Endodermal cell (in vitro differentiated cells): ENCODE measurements around the gene HOATZ. TPM values are rescaled to one million over a fixed set of nuclear protein-coding genes. Genes with fewer than 3 reads are reported as not detected.

Source experiments
- DNase-seq: peaks from one replicate; pipeline ENCODE4 v3.0.0-alpha.2; 2017
- H3K27ac ChIP-seq: 2 replicates; pipeline ENCODE4 v1.5.1; 2013; ENCODE audit warnings: mild to moderate bottlenecking, low read depth, low read length, moderate library complexity
- H3K27me3 ChIP-seq: 2 replicates; pipeline ENCODE4 v1.6.1; 2013; ENCODE audit warnings: mild to moderate bottlenecking, low read length, moderate library complexity; ENCODE audit not compliant: insufficient read depth, control insufficient read depth, poor library complexity, severe bottlenecking
- H3K36me3 ChIP-seq: 2 replicates; pipeline ENCODE4 v1.7.0; 2013; ENCODE audit warnings: mild to moderate bottlenecking, low read length, moderate library complexity; ENCODE audit not compliant: control insufficient read depth, insufficient read depth
- H3K4me1 ChIP-seq: one replicate; pipeline ENCODE4 v1.7.0; 2013; ENCODE audit warnings: low read length; ENCODE audit not compliant: control insufficient read depth, insufficient read depth
- H3K4me3 ChIP-seq: 2 replicates; pipeline ENCODE4 v1.5.1; 2013; ENCODE audit warnings: mild to moderate bottlenecking, low read length, moderate library complexity
- H3K9ac ChIP-seq: 2 replicates; pipeline ENCODE4 v1.6.1; 2013; ENCODE audit warnings: mild to moderate bottlenecking, low read length, moderate library complexity; ENCODE audit not compliant: poor library complexity, severe bottlenecking; ENCODE audit errors: extremely low read depth
- H3K9me3 ChIP-seq: 2 replicates; pipeline ENCODE4 v1.6.1; 2013; ENCODE audit warnings: mild to moderate bottlenecking, low read length, moderate library complexity; ENCODE audit not compliant: control insufficient read depth
- H3K27ac Mint-ChIP-seq: 2 replicates; pipeline ENCODE4 v1.8.0; 2020; ENCODE audit warnings: mixed read lengths
- H3K27me3 Mint-ChIP-seq: 2 replicates; pipeline ENCODE4 v1.8.0; 2021; ENCODE audit warnings: mild to moderate bottlenecking, mixed read lengths; ENCODE audit not compliant: insufficient read depth
- H3K36me3 Mint-ChIP-seq: 2 replicates; pipeline ENCODE4 v1.8.0; 2020; ENCODE audit warnings: low read depth, mixed read lengths
- H3K4me1 Mint-ChIP-seq: 2 replicates; pipeline ENCODE4 v1.8.0; 2020; ENCODE audit warnings: mixed read lengths
- H3K4me3 Mint-ChIP-seq: 2 replicates; pipeline ENCODE4 v1.8.0; 2020; ENCODE audit warnings: mild to moderate bottlenecking, moderate library complexity, mixed read lengths
- H3K9me3 Mint-ChIP-seq: 2 replicates; pipeline ENCODE4 v1.8.0; 2020; ENCODE audit warnings: mild to moderate bottlenecking, mixed read lengths
- WGBS, 2 experiments: methylation state at CpG; one replicate each; pipeline versions ENCODE4 v1.1.5 to v1.1.7; 2013; ENCODE audit warnings: missing lambda C conversion rate in 2 of 2, mixed read lengths in 1 of 2; ENCODE audit not compliant: insufficient coverage in 1 of 2, insufficient read length in 1 of 2; 5-methylcytosine and 5-hydroxymethylcytosine counted together
- total RNA-seq, 2 donors: library from RNA; stranded (reverse); fragmentation: NEBNext Ultra II Directional in 1 of 2; extraction: Animal tissue kit (Norgen Biotek cat#: 25700) in 1 of 2; gene quantifications; 2 replicates in 1 of 2; 3 replicates in 1 of 2; pipeline ENCODE4 v1.2.1, GENCODE V29; 2021
- TF ChIP-seq, protein P1 (sequence below): fragments of 200-600 bp; sonication (generic); conservative IDR thresholded peaks from 2 replicates; pipeline ENCODE4 v1.5.0; 2021; ENCODE audit warnings: antibody characterized with exemption, mild to moderate bottlenecking

Gene HOATZ
- total RNA-seq, 2 donors from 2014 or later: 0.89 TPM; not detected in 1

DNA sequence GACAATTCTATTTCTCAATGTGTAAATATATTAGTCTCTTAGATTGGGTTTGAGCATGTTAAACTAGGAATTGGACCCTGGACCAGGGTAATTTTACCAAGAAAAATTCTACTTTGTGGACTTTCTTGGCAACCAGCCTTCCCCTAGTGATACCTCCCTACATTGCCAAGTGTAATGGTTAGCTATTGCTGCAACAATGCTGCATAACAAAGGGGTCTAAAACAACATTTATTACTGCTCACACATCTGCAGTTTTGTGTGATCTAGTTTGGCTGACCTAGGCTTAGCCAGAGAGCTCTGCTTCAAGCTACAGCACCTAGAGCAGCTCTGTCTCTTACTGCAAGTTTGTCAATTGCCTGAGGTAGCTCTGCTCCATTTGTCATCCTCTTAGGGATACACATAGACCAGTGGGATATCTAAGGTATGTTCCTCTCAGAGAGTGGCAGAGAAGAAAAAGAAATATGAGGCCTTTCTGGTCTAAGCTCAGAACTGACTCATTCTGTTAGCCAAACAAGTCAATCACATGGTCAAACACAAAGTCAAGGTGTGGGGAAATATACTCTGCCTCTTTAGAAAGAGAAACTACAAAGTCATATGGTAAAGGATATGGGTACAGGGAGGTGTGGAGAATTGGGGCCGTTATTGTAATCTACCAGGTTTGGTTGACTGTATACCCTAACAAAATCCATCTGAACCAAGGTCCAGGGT lies 24.0 kb downstream of the HOATZ start:
- DNase-seq: no peak
- H3K9me3 Mint-ChIP-seq: no peaks in the 10 kb centered on the region
- H3K4me1 ChIP-seq: no peaks in the 10 kb centered on the region

DNA sequence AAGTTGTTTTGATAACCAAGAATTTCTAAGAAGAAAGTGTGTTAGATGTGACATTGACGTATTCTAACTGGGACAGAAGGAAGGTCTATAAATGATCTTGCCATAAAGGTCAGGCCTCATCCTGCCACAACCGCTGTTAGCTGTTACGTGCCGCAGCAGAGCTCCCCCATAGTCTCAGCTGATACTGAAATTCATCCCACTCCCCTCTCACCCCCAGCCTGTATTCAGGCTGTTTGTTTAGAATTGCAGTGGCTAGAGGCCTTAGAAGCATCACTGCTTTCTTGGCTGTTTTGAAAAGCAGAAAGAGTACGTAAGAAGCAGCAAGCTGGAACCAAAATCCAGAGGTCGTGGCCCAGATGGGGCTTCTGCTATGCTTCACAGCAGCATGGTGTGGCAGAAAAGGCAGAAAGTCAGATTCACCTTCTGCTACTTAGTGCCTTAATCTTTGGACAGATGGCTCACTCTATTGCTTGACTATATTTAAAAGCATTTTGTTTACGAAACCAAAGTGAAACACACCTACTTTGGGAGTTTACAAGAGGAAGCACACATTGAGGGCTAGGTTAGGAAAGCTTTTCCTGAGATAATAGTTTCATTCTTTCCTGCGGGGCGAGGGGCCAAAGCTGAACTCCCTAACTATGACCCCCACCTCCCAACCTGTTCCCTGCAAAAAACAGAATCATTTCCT lies 25.0 kb downstream of the HOATZ start:
- H3K4me3 Mint-ChIP-seq: peak overlapping the region; percentile 58
- Histone ChIP-seq H3K36me3 (no peaks in the 10 kb centered on the region), H3K9ac (no peak overlapping the region), H3K27ac (no peak overlapping the region), H3K27me3 (peaks cover 96% of the 10 kb centered on the region), H3K4me1 (no peaks in the 10 kb centered on the region), H3K9me3 (peaks cover 6% of the 10 kb centered on the region), H3K4me3 (peak overlapping the region; percentile 77)
- TF ChIP-seq, protein P1, sequence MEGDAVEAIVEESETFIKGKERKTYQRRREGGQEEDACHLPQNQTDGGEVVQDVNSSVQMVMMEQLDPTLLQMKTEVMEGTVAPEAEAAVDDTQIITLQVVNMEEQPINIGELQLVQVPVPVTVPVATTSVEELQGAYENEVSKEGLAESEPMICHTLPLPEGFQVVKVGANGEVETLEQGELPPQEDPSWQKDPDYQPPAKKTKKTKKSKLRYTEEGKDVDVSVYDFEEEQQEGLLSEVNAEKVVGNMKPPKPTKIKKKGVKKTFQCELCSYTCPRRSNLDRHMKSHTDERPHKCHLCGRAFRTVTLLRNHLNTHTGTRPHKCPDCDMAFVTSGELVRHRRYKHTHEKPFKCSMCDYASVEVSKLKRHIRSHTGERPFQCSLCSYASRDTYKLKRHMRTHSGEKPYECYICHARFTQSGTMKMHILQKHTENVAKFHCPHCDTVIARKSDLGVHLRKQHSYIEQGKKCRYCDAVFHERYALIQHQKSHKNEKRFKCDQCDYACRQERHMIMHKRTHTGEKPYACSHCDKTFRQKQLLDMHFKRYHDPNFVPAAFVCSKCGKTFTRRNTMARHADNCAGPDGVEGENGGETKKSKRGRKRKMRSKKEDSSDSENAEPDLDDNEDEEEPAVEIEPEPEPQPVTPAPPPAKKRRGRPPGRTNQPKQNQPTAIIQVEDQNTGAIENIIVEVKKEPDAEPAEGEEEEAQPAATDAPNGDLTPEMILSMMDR: no peak
- no peaks in the 10 kb centered on the region for H3K9me3 Mint-ChIP-seq
- no peak overlapping the region for H3K27ac Mint-ChIP-seq
- H3K4me1 Mint-ChIP-seq: peaks cover 21% of the 10 kb centered on the region
- DNase-seq: no peak
- H3K36me3 Mint-ChIP-seq: no peaks in the 10 kb centered on the region
- WGBS, 2 experiments: 86 to 87% methylated on average over 4 to 9 of the region's 9 CpGs
- H3K27me3 Mint-ChIP-seq: peaks cover 94% of the 10 kb centered on the region

More for the DNA sequence above, 24.0 kb downstream of the HOATZ start:
- peaks cover 21% of the 10 kb centered on the region for H3K4me1 Mint-ChIP-seq
- WGBS, 2 experiments: 88% methylated on average over 1 of the region's 1 CpG; no CpG with 5 or more reads in 1 of the 2 experiments
- Histone ChIP-seq H3K36me3 (no peaks in the 10 kb centered on the region), H3K27ac (no peak overlapping the region), H3K27me3 (peaks cover 92% of the 10 kb centered on the region), H3K9me3 (peaks cover 6% of the 10 kb centered on the region), H3K9ac (no peak overlapping the region), H3K4me3 (no peak overlapping the region)
- H3K4me3 Mint-ChIP-seq: no peak overlapping the region
- TF ChIP-seq, protein P1: no peak
- H3K36me3 Mint-ChIP-seq: no peaks in the 10 kb centered on the region
- no peak overlapping the region for H3K27ac Mint-ChIP-seq
- H3K27me3 Mint-ChIP-seq: peaks cover 94% of the 10 kb centered on the region

DNA sequence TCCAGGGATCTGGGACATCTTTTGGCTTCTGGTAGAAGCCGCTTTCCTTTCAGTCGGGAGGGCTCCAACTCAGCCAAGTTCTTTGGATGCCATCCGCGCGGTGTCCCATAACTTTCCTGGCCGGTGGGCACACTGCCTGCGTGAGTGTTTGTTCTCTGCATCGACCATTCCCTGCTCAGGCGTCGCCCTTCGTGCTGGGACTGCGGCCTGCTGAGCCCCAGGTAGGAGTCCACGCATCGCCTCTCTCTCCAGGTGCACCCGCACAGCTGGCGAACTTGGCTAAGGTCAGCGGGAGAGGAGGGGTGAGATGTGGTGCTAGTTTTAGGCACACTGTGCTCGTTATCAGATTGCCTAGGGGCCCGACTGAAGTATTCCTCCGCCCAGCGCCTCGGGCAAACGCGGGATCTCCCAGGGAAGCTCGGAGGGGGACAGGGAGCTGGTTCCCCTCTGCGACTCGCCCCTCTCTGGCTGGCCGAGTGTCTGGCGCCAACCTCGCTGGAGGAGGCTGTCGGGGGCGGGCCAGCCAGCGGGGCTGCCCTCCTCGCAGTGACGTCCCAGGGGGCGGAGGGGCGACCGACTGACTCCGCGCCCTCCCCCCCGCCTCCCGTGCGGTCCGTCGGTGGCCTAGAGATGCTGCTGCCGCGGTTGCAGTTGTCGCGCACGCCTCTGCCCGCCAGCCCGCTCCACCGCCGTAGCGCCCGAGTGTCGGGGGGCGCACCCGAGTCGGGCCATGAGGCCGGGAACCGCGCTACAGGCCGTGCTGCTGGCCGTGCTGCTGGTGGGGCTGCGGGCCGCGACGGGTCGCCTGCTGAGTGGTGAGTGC lies 25.7 kb downstream of the HOATZ start, which contains the start of gene LAYN:
TSS of gene LAYN (plus strand) at position 607 of the 823 bp plus-strand sequence. CDS start at position 731, 124 bp downstream.
- peaks cover 91% of the 10 kb centered on the region for H3K27me3 ChIP-seq
- TF ChIP-seq, protein P1: no peak
- no peaks in the 10 kb centered on the region for H3K4me1 ChIP-seq
- peaks cover 6% of the 10 kb centered on the region for H3K9me3 ChIP-seq
- Mint-ChIP-seq H3K4me3 (peak within 1 kb of the TSS; percentile 58), H3K36me3 (no peaks in the 10 kb centered on the region), H3K27me3 (peaks cover 88% of the 10 kb centered on the region), H3K4me1 (peaks cover 21% of the 10 kb centered on the region), H3K9me3 (no peaks in the 10 kb centered on the region), H3K27ac (no peak within 1 kb of the TSS)
- H3K4me3 ChIP-seq: peak within 1 kb of the TSS; percentile 77
- H3K9ac ChIP-seq: peak within 1 kb of the TSS; percentile 17
- no peak within 1 kb of the TSS for H3K27ac ChIP-seq
- DNase-seq: peak; percentile 83
- WGBS, 2 experiments: 7 to 9% methylated on average over 29 to 70 of the region's 70 CpGs
- H3K36me3 ChIP-seq: no peaks in the 10 kb centered on the region
